HG03175 (cell line): ENCODE measurements around the gene SLC4A7.
A peak's percentile ranks its signal among the peaks of the same experiment; 100 is the strongest.
"Not testable (repeated sequence)": the region's sequence is repeated elsewhere in the genome, so short reads cannot be mapped to it uniquely, and the experiment has no call there.

ENCODE experiments used
- ATAC-seq: cut with Tn5 transposase; IDR thresholded peaks from one replicate; pipeline ENCODE4 v1.9.1; 2021; ENCODE audit warnings: mild to moderate bottlenecking, moderate library complexity; ENCODE audit not compliant: unreplicated experiment

Gene SLC4A7

DNA sequence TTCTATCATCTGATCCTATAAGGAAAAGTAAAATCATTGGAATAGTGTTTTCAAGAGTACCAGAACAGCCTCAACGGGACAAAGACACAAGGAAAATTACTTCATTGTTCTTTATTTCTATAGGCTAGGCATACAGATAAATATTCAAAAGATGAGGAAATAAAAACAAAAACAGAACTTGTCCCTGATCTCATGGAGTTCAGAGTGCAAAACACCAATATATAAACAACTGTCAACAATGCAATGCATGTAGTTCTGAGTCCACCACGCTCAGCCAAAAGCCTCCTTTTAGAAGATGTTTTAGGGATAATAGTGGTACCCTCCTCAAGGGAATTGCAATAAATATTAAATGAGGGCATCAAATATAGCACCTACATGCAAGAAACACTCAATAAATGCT is 4.6 kb upstream of the SLC4A7 start:
- ATAC-seq: no peak

GRCh38 chr3:27487383-27487782 is 3.2 kb upstream of the SLC4A7 start:
- ATAC-seq: no peak

GRCh38 chr3:27486336-27486735 is 2.2 kb upstream of the SLC4A7 start:
- no peak for ATAC-seq

DNA sequence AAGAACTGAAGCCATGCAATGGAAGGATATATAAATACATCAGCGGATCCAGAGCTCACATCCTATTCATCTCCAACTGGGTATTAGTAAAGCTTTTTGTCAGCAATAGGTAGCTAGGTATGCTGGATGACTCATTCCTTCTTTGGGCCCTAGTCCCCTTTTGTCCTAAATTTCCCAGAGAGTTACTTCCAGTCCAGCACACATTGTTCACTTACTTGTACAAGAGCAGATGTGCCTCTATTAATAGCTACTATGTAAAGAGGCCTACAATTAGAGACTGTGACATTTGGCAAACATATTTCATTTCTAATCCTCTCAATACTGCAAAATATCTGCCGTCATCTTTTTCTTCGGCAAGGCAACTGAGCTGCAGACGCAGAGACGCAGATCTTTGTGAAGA is 1.7 kb upstream of the SLC4A7 start:
- no peak for ATAC-seq

DNA sequence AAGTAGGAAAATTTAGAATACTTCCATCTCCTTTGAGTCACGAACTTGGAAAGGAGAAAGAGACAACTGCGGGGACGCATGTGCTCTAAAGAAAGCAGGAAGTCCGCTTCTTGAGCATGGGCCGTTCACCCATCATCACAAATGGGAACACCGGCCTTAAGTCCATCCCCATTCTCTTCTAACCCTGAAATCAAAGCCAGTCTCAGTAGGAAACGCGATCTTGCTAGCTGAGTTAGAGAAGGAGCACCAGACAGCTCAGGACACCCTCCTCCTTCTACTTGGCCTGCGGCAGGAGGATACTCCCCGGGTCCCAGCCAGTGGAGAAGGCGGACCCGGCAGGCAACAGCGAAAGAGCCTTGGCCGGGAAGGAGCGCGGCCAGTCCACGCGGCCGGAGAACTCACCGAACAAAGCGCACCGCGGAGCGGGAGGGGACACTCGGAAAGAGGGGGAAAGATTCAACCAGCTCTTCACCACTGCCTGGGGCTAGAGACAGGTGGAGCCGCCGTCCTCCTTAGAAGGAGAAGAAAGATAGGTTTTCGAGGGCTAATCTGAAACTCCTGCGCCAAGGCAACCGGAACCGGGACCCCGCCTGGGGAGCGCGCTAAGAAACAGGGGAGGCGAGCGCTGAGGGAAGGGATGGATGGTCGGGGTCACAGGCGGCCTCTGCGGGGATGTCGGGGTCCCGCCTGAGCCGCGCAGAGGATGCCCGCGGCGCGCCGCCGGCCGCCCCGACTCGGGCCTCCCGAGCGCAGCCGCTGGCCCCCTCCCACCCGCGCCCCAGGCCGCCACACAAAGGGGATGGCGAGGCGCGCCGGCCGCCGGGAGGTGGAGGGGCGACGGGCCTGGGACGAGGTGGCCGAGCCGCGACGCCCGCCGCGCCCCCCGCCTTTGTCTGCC is 818 bp downstream of the SLC4A7 start:
- peak; percentile 22 for ATAC-seq

- ATAC-seq: no peak
Observed at GRCh38 chr3:27479806-27480543, 4.2 kb downstream of the SLC4A7 start.

DNA sequence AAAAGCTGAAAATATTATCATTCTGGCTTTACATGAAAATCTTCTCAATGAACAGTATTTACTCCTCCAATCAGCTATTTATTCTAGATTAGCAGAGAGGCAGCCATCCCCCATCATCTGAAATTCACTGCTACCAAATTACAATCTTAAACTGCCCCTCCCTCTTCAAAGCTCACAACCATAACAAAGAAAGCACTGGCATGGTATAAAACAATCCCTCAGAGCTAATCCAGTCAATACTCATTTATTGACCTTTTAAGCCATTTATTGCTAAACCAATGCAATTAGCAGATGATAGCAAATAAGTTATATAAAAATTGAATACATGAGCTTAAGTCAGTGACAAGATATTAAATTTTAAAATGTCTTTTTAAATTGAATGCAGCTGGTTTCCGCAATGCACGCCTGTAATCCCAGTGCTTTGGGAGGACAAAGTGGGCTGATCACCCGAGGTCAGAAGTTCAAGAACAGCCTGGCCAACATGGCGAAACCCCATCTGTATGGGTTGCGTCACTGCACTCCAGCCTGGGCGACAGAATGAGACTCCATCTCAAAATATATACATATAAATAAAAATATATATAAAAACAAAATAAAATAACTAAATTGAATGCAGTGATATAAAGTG is 12.1 kb downstream of the SLC4A7 start:
- no peak for ATAC-seq

DNA sequence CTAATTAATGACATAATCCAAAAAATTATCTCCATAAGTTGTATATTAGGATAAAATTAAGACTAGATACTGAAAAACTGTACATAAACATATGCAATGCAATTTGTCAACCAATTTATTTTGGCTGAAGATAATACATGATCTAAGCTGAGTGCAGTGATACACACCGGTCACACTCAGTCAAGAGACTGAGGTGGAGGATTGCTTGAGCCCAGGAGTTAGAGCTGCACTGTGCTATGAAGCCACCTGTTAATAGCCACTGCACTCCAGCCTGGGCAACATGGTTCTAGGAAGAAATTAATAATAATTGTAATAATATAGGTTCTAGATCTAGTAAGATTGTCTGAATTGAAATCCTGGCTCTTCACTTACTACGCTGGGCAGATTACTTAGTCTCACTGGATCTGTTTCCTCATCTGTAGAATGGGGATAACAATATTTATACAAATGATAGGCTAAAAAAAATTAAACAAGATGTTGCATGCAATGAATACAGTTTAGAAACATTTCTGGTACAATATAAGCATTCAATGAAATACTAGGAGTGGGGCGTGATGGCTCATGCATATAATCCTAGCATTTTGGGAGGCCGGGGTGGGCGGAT is 15.8 kb downstream of the SLC4A7 start:
- ATAC-seq: no peak

DNA sequence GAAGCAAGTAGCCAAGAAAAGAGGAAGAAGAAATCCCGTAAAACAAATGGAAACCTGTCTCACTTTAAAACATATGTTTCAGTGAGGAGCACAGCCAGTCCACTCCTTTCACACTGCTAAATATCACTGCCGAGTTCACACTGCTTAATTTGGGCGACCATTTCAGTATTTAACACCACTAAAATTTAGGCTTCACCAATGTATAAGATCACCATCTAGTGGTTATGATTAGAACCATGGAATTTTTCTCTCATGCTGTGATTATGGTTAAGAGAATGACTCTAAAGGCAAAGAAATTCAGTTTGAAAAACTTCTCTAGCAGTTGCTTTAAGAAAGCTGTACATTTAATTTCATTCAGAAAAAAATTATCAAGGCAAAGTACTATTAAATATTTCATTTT is 16.6 kb downstream of the SLC4A7 start:
- ATAC-seq: peak; percentile 92

- no peak for ATAC-seq
Observed at GRCh38 chr3:27464646-27465045, 19.5 kb downstream of the SLC4A7 start.

- no peak for ATAC-seq
Observed at GRCh38 chr3:27462228-27462627, 22.0 kb downstream of the SLC4A7 start.

- no peak for ATAC-seq
Observed at GRCh38 chr3:27458929-27459328, 25.3 kb downstream of the SLC4A7 start.

GRCh38 chr3:27456554-27456953 is 27.6 kb downstream of the SLC4A7 start:
- no peak for ATAC-seq

- peak; percentile 66 for ATAC-seq
Observed at GRCh38 chr3:27454914-27455313, 29.3 kb downstream of the SLC4A7 start.

DNA sequence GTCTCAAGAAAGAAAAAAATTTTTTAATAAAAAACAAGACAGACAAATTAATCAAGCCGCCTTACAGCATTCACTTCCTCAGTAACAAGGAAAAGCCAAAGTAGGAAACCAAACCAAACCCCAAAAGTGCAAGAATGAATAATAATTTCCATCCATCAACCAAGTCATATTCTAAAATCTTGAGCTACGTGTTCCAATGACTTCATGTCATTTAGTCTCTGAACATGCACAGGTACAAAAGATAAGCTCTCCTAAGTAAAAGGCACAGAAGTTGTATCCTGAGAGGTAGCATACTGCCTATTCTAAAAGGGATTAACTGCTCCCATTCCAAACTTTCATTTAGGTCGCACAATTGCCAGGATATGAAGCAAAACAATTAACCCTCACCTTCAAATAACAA is 29.7 kb downstream of the SLC4A7 start:
- no peak for ATAC-seq

DNA sequence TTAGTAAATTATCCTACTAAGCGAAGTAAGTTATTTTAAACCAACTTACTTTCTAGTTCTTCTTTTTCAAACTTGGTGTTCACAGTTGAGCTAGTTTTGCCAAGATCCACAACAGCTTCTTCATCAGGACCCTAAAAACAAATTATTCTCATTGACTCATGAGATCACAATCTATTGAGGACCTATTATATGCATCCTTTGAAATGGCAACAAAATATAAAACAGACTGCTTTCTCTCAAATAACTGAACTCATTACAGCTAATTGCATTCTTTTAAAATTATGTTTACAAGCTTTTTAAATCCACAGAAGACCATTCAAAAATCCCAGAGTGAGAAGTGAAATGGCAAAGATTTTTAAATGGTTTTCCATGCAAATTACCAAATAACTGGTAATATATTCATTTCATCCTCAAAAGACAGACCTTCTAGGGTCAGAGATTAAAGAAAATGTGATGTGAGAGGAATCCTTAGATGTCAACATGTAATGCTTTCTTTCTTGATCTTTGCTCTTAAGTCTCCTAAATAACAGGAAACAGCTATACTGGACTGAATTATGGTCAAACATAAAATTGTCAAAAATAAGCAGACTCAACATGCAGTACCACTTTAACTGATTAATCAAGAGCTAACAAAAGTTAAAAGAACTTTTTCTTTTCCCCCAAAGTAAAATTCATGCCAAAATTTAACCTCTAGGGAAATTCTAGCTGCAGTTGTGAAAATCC is 31.7 kb downstream of the SLC4A7 start:
- ATAC-seq: no peak

DNA sequence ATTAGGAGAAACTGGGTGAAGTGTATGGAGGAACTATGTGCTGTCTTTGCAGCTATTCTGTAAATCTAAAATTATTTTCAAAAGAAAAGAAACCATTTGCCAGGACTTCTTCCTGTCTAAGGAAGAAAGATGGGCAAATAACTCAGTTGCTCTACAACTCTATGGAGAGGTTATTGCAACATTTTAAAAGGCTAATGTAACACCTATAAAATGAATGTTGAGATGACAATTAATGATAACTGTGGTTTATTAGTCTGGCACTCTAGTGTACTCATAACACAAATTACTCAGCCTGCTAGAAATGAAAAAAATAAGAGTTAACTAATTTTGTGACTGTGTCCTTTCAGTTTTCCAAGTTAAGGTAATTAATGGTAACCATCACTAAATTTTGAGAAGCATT is 32.3 kb downstream of the SLC4A7 start:
- ATAC-seq: no peak

DNA sequence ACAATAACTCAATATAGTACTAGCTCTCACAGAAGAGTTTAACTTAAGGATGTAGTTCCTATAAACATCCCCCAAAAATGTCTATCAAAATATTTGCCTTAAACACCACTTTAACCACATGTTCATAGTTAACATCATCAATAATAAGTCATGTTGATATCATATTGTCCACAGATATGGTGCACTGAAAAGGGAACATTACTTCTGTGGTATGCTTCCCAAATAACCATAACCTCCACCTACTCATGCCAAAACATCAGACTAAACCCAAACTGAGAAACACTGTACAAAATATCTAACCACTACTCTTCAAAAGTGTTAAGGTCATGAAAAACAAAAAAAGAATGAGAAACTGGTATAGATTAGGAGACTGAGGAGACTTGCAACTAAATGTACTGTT is 32.9 kb downstream of the SLC4A7 start:
- no peak for ATAC-seq

- ATAC-seq: no peak
Observed at GRCh38 chr3:27449530-27450150, 34.5 kb downstream of the SLC4A7 start.

DNA sequence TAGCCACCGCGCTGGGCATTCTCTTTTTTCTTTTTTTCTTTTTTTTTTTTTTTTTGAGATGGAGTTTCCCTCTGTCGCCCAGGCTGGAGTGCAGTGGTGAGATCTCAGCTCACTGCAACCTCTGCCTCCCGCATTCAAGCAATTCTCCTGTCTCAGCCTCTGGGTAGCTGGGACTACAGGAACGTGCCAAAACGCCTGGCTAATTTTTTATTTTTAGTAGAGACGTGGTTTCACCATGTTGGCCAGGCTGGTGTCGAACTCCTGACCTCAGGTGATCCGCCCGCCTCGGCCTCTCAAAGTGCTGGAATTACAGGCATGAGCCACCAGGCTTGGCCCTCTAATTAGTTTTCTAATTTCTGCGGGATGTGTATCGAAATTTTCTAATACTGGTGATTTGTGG is 41.2 kb downstream of the SLC4A7 start:
- not testable (repeated sequence) for ATAC-seq
